Right lobe of liver (tissue), 6 donors: Measurements from ENCODE around the gene GRIN2C. TPM values are rescaled to one million over a fixed set of nuclear protein-coding genes. Genes with fewer than 3 reads are reported as not detected.

ENCODE experiments used
- ATAC-seq, 4 donors: fragments of 200-7000 bp; cut with Tn5 transposase; one replicate each; pipeline ENCODE4 v1.9.1; 2020; ENCODE audit warnings: mild to moderate bottlenecking in 4 of 4, moderate library complexity in 4 of 4
- DNase-seq, 3 donors: peaks; one replicate each; pipeline ENCODE4 v3.0.0-alpha.2; 2020
- H3K27ac ChIP-seq, 3 donors: fragments of 200-600 bp; one replicate each; pipeline ENCODE4 v1.8.0; 2022
- H3K27me3 ChIP-seq, 2 donors: fragments of 200-600 bp; one replicate each; pipeline ENCODE4 v1.8.0; 2022
- H3K36me3 ChIP-seq, 4 donors: fragments of 200-600 bp; sonication (generic) in 1 of 4; one replicate each; pipeline versions ENCODE4 v1.5.1 to v1.8.0; 2017 to 2022; ENCODE audit warnings: control low read depth in 1 of 4
- H3K4me1 ChIP-seq, 4 donors: fragments of 200-600 bp; sonication (generic) in 1 of 4; one replicate each; pipeline versions ENCODE4 v1.5.1 to v1.8.0; 2017 to 2022; ENCODE audit warnings: control low read depth in 1 of 4
- H3K4me3 ChIP-seq, 3 donors: fragments of 200-600 bp; one replicate each; pipeline ENCODE4 v1.8.0; 2022
- H3K9me3 ChIP-seq, 4 donors: fragments of 200-600 bp; sonication (generic) in 1 of 4; one replicate each; pipeline versions ENCODE4 v1.5.1 to v1.8.0; 2017 to 2022; ENCODE audit warnings: control low read depth in 1 of 4
- POLR2A ChIP-seq: fragments of 450-650 bp; IDR thresholded peaks from one replicate; pipeline ENCODE4 v1.6.1; 2017; ENCODE audit warnings: antibody characterized with exemption, mild to moderate bottlenecking
- WGBS: methylation state at CpG from one replicate; pipeline ENCODE4 v1.1.6; 2018; ENCODE audit warnings: low coverage, low lambda C conversion rate; ENCODE audit not compliant: insufficient coverage; ENCODE audit errors: missing lambda C conversion rate; 5-methylcytosine and 5-hydroxymethylcytosine counted together
- intact Hi-C, 2 donors: fragments of 100-400 bp; cut with DNase I; formaldehyde crosslinking; loops; one replicate each; pipeline versions ENCODE4 v1.11.2 to v1.14.1; 2022
- total RNA-seq, 6 experiments: library from RNA; depleted of rRNA in 2 of 6; stranded (reverse); fragments of >200 nt in 2 of 6; fragmentation: NEBNext Ultra II Directional in 3 of 6; extraction: Animal tissue kit (Norgen Biotek cat#: 25700) in 3 of 6; gene quantifications; one replicate each; pipeline versions ENCODE4 v1.1.0 to v1.2.4, GENCODE V29; 2016 to 2023
- TF ChIP-seq, protein P1 (sequence below), 4 donors: fragments of 200-600 bp in 3 of 4; fragments of 450-650 bp in 1 of 4; IDR thresholded peaks; one replicate each; pipeline versions ENCODE4 v1.5.1 to v1.8.0; 2016 to 2022; ENCODE audit warnings: antibody characterized with exemption in 4 of 4, mild to moderate bottlenecking in 2 of 4
- donor health status: DM: no; HTN: yes; CAD: no.
- donor health status: DM: no; HTN: no; CAD: no.
- donor health status: DM: no; HTN: no; CAD: no.
- donor health status: DM: no; HTN: yes; CAD: no.
- donor health status: DM: no; HTN: yes; CAD: no.

Gene GRIN2C
- total RNA-seq, 6 experiments from 2014 or later = 0.10 to 0.13 TPM; not detected in 4

DNA sequence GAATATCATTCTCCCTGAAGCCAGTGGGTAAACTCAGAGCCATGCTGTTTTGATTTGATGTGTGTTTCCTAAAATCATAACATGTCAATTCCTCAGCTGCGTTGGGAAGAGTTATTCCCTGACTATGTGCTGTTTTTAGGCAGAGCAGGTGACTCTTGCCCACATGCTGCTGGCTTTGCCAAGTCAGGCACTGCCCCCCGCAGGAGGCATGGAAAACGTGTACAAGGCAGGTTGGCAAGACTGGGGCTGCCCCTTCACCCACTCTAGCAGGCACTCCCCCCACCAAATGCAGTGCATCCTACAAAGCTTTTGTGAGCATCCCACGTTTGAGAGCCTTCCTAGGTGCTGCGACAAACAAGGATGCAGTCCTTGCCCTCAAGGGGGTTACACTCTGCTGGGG, 45.2 kb downstream of the GRIN2C start:
- Histone ChIP-seq H3K4me3 (no peak overlapping the region), H3K27ac (no peak overlapping the region), H3K4me1 (no peaks in the 10 kb centered on the region), H3K9me3 (no peaks in the 10 kb centered on the region), H3K27me3 (no peaks in the 10 kb centered on the region), H3K36me3 (no peaks in the 10 kb centered on the region)
- 100% methylated on average over 2 of the region's 5 CpGs for WGBS
- intact Hi-C loops = no loop called here
- no peak for DNase-seq
- TF ChIP-seq POLR2A = no peak
- TF ChIP-seq, protein P1, sequence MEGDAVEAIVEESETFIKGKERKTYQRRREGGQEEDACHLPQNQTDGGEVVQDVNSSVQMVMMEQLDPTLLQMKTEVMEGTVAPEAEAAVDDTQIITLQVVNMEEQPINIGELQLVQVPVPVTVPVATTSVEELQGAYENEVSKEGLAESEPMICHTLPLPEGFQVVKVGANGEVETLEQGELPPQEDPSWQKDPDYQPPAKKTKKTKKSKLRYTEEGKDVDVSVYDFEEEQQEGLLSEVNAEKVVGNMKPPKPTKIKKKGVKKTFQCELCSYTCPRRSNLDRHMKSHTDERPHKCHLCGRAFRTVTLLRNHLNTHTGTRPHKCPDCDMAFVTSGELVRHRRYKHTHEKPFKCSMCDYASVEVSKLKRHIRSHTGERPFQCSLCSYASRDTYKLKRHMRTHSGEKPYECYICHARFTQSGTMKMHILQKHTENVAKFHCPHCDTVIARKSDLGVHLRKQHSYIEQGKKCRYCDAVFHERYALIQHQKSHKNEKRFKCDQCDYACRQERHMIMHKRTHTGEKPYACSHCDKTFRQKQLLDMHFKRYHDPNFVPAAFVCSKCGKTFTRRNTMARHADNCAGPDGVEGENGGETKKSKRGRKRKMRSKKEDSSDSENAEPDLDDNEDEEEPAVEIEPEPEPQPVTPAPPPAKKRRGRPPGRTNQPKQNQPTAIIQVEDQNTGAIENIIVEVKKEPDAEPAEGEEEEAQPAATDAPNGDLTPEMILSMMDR (IDR thresholded peaks at IDR 0.05) = peak in 1 of 4 donors; percentile 5
- no peak for ATAC-seq

DNA sequence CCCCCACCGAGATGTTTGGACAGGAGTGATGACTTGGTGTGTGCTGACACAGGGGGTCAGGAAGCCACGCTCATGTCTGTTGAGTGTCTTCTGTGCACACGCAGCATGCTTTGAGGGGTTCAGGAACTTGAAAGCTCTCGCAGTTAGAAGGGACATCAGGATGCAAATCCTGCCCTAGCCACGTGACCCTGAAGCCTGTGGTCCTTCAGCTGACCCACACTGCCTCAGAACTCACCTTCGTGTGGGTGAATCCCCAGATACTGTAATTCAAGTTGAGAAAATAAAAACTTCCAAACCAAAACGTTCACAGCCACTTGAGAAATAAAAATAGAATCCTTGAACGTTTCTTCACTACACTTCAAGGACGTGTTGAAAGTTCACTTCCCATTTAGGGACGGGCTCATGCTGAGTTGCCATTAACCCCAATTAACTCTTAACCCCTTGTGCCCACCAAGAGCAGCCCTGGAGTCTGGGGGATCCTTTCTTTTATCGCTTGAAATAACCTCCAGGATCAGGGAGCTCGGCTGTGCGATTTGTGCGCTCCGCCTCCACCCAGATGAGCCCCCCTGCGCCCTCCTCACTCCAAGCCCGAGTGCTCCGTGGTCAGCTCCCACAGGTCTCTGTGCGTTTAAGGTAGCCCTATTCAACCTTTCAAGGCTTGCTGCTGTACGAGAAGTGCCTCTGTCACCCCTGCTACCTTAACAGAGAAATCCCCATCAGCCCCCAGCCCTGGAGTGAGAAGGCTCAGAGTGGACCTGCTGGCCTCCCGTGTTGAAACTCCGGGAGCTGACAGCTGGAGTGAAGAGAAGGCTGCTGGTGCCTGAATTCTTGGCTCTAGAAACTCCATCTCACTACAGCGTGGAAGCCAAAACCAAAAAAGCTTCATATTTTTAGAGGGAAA, 47.3 kb downstream of the GRIN2C start:
- WGBS = 56% methylated on average over 17 of the region's 23 CpGs
- H3K4me3 ChIP-seq = no peak overlapping the region
- ATAC-seq = no peak

DNA sequence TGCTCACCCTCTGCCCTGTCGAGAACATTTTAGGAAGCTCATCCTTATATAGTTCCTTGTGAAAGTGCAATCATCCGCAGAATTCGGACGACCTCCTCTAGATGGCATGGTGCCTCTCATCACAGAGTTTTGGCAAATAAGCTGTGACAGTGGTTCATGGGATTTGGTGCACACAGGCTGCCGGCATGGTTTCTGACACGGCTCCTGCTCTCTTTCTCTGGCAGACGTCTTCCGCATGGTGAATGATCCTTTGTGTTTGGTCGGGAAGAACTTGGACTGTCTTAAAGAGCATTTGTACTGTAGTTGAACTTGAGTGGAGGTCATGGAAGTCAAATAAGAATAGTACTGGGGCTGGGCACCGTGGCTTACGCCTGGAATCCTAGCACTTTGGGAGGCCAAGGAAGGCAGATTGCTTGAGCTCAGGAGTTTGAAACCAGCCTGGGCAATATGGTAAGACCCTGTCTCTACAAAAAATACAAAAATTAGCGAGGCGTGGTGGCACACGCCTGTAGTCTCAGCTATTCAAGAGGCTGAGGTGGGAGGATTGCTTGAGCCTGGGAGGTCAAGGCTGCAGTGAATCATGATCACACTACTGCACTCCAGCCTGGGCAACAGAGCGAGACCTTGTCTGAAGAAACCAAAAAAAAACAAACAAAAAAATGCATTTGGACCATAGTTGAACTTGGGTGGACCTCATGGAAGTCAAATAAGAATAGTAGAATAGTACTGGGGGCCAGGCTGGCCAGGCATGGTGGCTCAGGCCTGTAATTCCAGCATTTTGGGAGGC, 48.8 kb downstream of the GRIN2C start:
- TF ChIP-seq, protein P1 (IDR thresholded peaks at IDR 0.05) = no peak
- TF ChIP-seq POLR2A = no peak
- H3K36me3 ChIP-seq = no peaks in the 10 kb centered on the region
- H3K27me3 ChIP-seq = no peaks in the 10 kb centered on the region
- WGBS = 84% methylated on average over 12 of the region's 15 CpGs
- intact Hi-C loops = no loop called here
- H3K4me1 ChIP-seq = no peaks in the 10 kb centered on the region
- no peak overlapping the region for H3K27ac ChIP-seq
- peak in 1 of 4 donors; percentile 31 for ATAC-seq
- no peak for DNase-seq
- H3K4me3 ChIP-seq = no peak overlapping the region
- no peaks in the 10 kb centered on the region for H3K9me3 ChIP-seq

More for the DNA sequence above, 47.3 kb downstream of the GRIN2C start:
- no peak overlapping the region for H3K27ac ChIP-seq
- intact Hi-C loops = no loop called here
- H3K9me3 ChIP-seq = no peaks in the 10 kb centered on the region
- no peaks in the 10 kb centered on the region for H3K27me3 ChIP-seq
- no peaks in the 10 kb centered on the region for H3K36me3 ChIP-seq
- H3K4me1 ChIP-seq = no peaks in the 10 kb centered on the region
- TF ChIP-seq POLR2A = no peak
- TF ChIP-seq, protein P1 (IDR thresholded peaks at IDR 0.05) = no peak
- DNase-seq = no peak

DNA sequence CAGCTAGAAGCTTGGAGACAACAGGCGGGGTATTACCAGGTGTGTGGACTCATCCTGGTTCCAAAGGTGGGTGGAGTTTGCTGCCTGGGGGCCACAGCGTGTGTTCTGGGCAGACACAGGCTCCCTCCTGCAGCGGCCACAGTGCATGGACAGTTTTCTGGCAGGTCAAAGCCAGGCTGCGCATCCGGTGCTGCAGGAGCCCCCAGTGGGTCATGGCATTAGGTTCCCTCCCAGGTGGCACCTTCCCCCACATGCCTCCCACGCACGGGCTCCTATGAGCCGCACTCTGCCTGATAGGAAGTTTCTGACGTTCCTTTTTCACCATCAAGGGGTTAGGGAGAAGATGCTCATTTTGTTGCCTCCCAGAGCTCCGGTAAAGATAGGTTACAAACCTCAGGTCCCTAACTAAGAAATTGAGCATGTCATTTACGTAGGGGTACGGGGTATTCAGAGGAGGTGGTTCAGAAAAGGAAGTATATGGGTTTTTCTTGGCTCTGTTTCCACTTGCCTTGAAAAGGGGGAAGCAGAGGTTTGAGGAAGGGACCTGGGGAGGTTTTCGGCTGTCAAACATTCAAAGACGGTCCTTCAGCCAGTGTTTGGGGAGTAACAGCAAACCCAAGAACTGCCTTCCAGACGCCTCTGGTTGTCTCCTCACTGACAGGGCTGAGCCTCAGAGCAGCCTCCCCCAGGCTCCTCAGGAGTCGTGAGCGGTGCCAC, 50.8 kb downstream of the GRIN2C start:
- DNase-seq = no peak

More for the DNA sequence above, 50.8 kb downstream of the GRIN2C start:
- WGBS = 77% methylated on average over 10 of the region's 17 CpGs
- H3K9me3 ChIP-seq = no peaks in the 10 kb centered on the region
- no peak overlapping the region for H3K27ac ChIP-seq
- peak in 1 of 4 donors; percentile 16 for ATAC-seq
- TF ChIP-seq, protein P1 (IDR thresholded peaks at IDR 0.05) = no peak
- no peak for TF ChIP-seq POLR2A
- H3K36me3 ChIP-seq = no peaks in the 10 kb centered on the region
- H3K4me3 ChIP-seq = no peak overlapping the region
- H3K4me1 ChIP-seq = no peaks in the 10 kb centered on the region
- H3K27me3 ChIP-seq = no peaks in the 10 kb centered on the region
- intact Hi-C loops = no loop called here
